K562 (cell line): ENCODE measurements around the gene KAT2B. TPM values are rescaled to one million over a fixed set of nuclear protein-coding genes. Genes with fewer than 3 reads are reported as not detected.

ENCODE experiments used
- CBX5 ChIP-seq: IDR thresholded peaks from 2 replicates; pipeline ENCODE4 v1.6.1; 2014; ENCODE audit warnings: low read depth, borderline replicate concordance
- CXXC5 ChIP-seq: fragments of 250-450 bp; sonication (Bioruptor Pico); IDR thresholded peaks from 2 replicates; pipeline ENCODE4 v1.8.0; 2022; ENCODE audit warnings: inconsistent platforms, mild to moderate bottlenecking, moderate library complexity
- ETV6 ChIP-seq, 3 experiments: fragments of 150-350 bp in 1 of 3; sonication (generic) in 1 of 3; formaldehyde crosslinking in 1 of 3; IDR thresholded peaks; 2 replicates each; pipeline versions ENCODE4 v1.6.1 to v1.8.0; 2014 to 2022; ENCODE audit warnings: borderline replicate concordance in 2 of 3, low read depth in 2 of 3, antibody characterized with exemption in 1 of 3, low read length in 1 of 3, mild to moderate bottlenecking in 1 of 3, missing genetic modification reagents in 1 of 3
- FOSL1 ChIP-seq: fragments of 200-800 bp; sonication (Bioruptor generic); conservative IDR thresholded peaks from 2 replicates; pipeline ENCODE4 v1.6.1; 2016; ENCODE audit warnings: missing genetic modification characterization, missing compliant biosample characterization
- FOXK2 ChIP-seq, 2 experiments: fragments of 450-650 bp; IDR thresholded peaks in 1 of 2; conservative IDR thresholded peaks in 1 of 2; 2 replicates each; pipeline ENCODE4 v1.6.1; 2016; ENCODE audit warnings: low read depth in 2 of 2, mild to moderate bottlenecking in 1 of 2
- KHSRP ChIP-seq: fragments of 450-650 bp; IDR thresholded peaks from 2 replicates; pipeline ENCODE4 v1.6.1; 2017
- MAFK ChIP-seq: IDR thresholded peaks from 2 replicates; pipeline ENCODE4 v1.6.1; 2011; ENCODE audit warnings: low read length, improper control_type of control experiment
- MEIS2 ChIP-seq: fragments of 450-650 bp; IDR thresholded peaks from 2 replicates; pipeline ENCODE4 v1.6.1; 2014; ENCODE audit warnings: mild to moderate bottlenecking; ENCODE audit not compliant: partially characterized antibody
- MYNN ChIP-seq, 2 experiments: sonication (generic); formaldehyde crosslinking in 1 of 2; IDR thresholded peaks; 2 replicates each; pipeline versions ENCODE4 v1.5.0 to v1.6.1; 2016 to 2020; ENCODE audit warnings: antibody characterized with exemption in 1 of 2, missing genetic modification reagents in 1 of 2
- RAD51 ChIP-seq: fragments of 450-650 bp; IDR thresholded peaks from 2 replicates; pipeline ENCODE4 v1.7.1; 2016; ENCODE audit warnings: low read depth, mild to moderate bottlenecking, borderline replicate concordance
- SOX6 ChIP-seq: fragments of 450-650 bp; IDR thresholded peaks from 2 replicates; pipeline ENCODE4 v1.6.1; 2014; ENCODE audit warnings: mild to moderate bottlenecking
- STAT5B ChIP-seq: fragments of 250-450 bp; sonication (Bioruptor Pico); IDR thresholded peaks from 2 replicates; pipeline ENCODE4 v1.8.0; 2021; ENCODE audit warnings: mild to moderate bottlenecking, inconsistent platforms
- TAL1 ChIP-seq: fragments of 450-650 bp; IDR thresholded peaks from 2 replicates; pipeline ENCODE4 v1.6.1; 2016; ENCODE audit warnings: mild to moderate bottlenecking
- ZNF445 ChIP-seq: fragments of 250-450 bp; sonication (Bioruptor Pico); IDR thresholded peaks from 2 replicates; pipeline ENCODE4 v1.4.0; 2020; ENCODE audit warnings: low read depth, mild to moderate bottlenecking, moderate library complexity
- ZNF583 ChIP-seq: fragments of 250-450 bp; sonication (Bioruptor Pico); IDR thresholded peaks from 2 replicates; pipeline ENCODE4 v1.4.0; 2020
- ZNF586 ChIP-seq: fragments of 450-650 bp; formaldehyde crosslinking; conservative IDR thresholded peaks from 2 replicates; pipeline ENCODE4 v1.4.0; 2020; ENCODE audit warnings: mild to moderate bottlenecking, moderate library complexity
- polyA plus RNA-seq, 8 experiments: library from polyadenylated mRNA; depleted of rRNA in 4 of 8; stranded (reverse) in 5 of 8; unstranded in 3 of 8; fragments of >200 nt; fragmentation: Nextera tagmentation in 2 of 8; fragmentation: Illumina TruSeq in 1 of 8; extraction: Ambion mirVana in 2 of 8; extraction: Trizol in 1 of 8; gene quantifications; 2 replicates each; pipeline versions ENCODE4 v1.2.1 to v1.2.3, GENCODE V29; 2011 to 2014; ENCODE audit warnings: inconsistent platforms in 1 of 8, missing spikeins in 1 of 8
- total RNA-seq, 7 experiments: library from RNA; depleted of rRNA in 6 of 7; stranded (reverse); fragments of >200 nt in 6 of 7; fragmentation: Illumina TruSeq in 2 of 7; extraction: Trizol in 2 of 7; gene quantifications; 2 replicates each; pipeline versions ENCODE4 v1.2.1 to v1.2.3, GENCODE V29; 2011 to 2021; ENCODE audit warnings: low replicate concordance in 1 of 7
- TF ChIP-seq, protein P1 (sequence below): fragments of 200-800 bp; sonication (Bioruptor generic); IDR thresholded peaks from 2 replicates; pipeline ENCODE4 v1.6.1; 2017; ENCODE audit warnings: missing genetic modification characterization, missing compliant biosample characterization
- TF ChIP-seq, protein P2 (sequence below): sonication (generic); formaldehyde crosslinking; IDR thresholded peaks from 2 replicates; pipeline ENCODE4 v1.8.1; 2023; ENCODE audit warnings: mild to moderate bottlenecking, missing genetic modification reagents, moderate library complexity
- TF ChIP-seq, protein P3 (sequence below): sonication (generic); formaldehyde crosslinking; IDR thresholded peaks from 2 replicates; pipeline ENCODE4 v1.8.0; 2023; ENCODE audit warnings: mild to moderate bottlenecking, missing genetic modification reagents
- TF ChIP-seq, protein P4 (sequence below): fragments of 450-650 bp; IDR thresholded peaks from one replicate; pipeline ENCODE4 v1.6.1; 2018; ENCODE audit warnings: mild to moderate bottlenecking, moderate library complexity; ENCODE audit not compliant: partially characterized antibody

The KAT2B gene
- total and polyA plus RNA-seq, 9 of the 15 experiments (the other 6 are each of a cell fraction or from before 2014, with no cell fraction given) = 3.3 to 14.9 (median 12.2) TPM

DNA sequence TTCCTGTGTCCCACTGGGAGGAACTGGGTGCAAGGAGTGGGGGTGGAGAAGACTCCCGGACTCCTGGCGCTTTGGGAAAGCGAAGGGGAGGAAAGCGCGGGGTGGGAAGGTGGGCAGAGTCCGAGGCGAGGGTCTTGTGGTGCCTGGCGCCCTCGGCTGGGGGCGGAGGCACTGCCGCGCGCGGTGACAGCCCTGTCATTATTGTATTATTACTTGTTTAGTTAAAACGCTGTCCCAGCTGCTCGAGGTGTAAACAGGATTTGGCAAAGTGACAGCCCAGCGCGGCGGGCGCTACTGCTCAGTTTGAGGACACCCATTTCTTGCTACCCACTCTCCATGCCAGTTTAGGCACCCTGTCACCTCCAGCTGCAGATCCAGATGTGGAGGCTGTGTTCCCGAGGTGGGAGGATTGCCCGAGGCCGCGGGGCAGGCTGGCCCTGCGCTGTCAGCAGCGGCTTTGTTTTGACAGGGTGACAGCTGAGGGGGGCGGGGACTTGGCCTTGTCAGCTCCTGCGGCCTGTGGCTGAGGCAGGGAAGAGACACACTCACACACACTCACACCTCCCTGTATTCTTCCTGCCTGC is 1.0 kb downstream of the KAT2B start (continued):
- TF ChIP-seq, protein P1, sequence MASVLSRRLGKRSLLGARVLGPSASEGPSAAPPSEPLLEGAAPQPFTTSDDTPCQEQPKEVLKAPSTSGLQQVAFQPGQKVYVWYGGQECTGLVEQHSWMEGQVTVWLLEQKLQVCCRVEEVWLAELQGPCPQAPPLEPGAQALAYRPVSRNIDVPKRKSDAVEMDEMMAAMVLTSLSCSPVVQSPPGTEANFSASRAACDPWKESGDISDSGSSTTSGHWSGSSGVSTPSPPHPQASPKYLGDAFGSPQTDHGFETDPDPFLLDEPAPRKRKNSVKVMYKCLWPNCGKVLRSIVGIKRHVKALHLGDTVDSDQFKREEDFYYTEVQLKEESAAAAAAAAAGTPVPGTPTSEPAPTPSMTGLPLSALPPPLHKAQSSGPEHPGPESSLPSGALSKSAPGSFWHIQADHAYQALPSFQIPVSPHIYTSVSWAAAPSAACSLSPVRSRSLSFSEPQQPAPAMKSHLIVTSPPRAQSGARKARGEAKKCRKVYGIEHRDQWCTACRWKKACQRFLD (CRISPR knock-in tag) = 0 out of 2 replicates have a peak, but pooled peaks have one; percentile 30
- TF ChIP-seq CBX5 (no peak), ZNF586 (CRISPR knock-in tag) (no peak), MEIS2 (peak; percentile 97), MAFK (peak; percentile 37; the same call in 1 of the 2 replicates), RAD51 (no peak), FOXK2 (conservative IDR thresholded peaks at IDR 0.05 in 1 of 2, IDR thresholded peaks at IDR 0.05 in 1 of 2; ENCODE audit: low read depth in 2 of 2) (peak in 1 of 2 experiments; percentile 97), MYNN (IDR thresholded peaks at IDR 0.05) (peak; percentile 96), MYNN (CRISPR knock-in tag; IDR thresholded peaks at IDR 0.05) (no peak), TAL1 (no peak), ZNF583 (no peak), ZNF445 (CRISPR knock-in tag) (no peak), CXXC5 (CRISPR knock-in tag) (peak; percentile 14), STAT5B (CRISPR knock-in tag) (no peak), SOX6 (peak; percentile 46), ETV6 (IDR thresholded peaks at IDR 0.05; ENCODE audit: borderline replicate concordance in 1 of 2, low read depth in 2 of 2, low read length in 1 of 2) (no peak), ETV6 (CRISPR knock-in tag; IDR thresholded peaks at IDR 0.05; ENCODE audit: borderline replicate concordance) (no peak), FOSL1 (tag) (no peak), KHSRP (no peak)
- TF ChIP-seq, protein P2, sequence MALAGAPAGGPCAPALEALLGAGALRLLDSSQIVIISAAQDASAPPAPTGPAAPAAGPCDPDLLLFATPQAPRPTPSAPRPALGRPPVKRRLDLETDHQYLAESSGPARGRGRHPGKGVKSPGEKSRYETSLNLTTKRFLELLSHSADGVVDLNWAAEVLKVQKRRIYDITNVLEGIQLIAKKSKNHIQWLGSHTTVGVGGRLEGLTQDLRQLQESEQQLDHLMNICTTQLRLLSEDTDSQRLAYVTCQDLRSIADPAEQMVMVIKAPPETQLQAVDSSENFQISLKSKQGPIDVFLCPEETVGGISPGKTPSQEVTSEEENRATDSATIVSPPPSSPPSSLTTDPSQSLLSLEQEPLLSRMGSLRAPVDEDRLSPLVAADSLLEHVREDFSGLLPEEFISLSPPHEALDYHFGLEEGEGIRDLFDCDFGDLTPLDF (CRISPR knock-in tag) = no peak; the same call in 1 of the 2 replicates
- TF ChIP-seq, protein P3, sequence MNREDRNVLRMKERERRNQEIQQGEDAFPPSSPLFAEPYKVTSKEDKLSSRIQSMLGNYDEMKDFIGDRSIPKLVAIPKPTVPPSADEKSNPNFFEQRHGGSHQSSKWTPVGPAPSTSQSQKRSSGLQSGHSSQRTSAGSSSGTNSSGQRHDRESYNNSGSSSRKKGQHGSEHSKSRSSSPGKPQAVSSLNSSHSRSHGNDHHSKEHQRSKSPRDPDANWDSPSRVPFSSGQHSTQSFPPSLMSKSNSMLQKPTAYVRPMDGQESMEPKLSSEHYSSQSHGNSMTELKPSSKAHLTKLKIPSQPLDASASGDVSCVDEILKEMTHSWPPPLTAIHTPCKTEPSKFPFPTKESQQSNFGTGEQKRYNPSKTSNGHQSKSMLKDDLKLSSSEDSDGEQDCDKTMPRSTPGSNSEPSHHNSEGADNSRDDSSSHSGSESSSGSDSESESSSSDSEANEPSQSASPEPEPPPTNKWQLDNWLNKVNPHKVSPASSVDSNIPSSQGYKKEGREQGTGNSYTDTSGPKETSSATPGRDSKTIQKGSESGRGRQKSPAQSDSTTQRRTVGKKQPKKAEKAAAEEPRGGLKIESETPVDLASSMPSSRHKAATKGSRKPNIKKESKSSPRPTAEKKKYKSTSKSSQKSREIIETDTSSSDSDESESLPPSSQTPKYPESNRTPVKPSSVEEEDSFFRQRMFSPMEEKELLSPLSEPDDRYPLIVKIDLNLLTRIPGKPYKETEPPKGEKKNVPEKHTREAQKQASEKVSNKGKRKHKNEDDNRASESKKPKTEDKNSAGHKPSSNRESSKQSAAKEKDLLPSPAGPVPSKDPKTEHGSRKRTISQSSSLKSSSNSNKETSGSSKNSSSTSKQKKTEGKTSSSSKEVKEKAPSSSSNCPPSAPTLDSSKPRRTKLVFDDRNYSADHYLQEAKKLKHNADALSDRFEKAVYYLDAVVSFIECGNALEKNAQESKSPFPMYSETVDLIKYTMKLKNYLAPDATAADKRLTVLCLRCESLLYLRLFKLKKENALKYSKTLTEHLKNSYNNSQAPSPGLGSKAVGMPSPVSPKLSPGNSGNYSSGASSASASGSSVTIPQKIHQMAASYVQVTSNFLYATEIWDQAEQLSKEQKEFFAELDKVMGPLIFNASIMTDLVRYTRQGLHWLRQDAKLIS (CRISPR knock-in tag) = no peak
- TF ChIP-seq, protein P4, sequence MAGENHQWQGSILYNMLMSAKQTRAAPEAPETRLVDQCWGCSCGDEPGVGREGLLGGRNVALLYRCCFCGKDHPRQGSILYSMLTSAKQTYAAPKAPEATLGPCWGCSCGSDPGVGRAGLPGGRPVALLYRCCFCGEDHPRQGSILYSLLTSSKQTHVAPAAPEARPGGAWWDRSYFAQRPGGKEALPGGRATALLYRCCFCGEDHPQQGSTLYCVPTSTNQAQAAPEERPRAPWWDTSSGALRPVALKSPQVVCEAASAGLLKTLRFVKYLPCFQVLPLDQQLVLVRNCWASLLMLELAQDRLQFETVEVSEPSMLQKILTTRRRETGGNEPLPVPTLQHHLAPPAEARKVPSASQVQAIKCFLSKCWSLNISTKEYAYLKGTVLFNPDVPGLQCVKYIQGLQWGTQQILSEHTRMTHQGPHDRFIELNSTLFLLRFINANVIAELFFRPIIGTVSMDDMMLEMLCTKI = no peak
